Loucy (cell line): ENCODE data around the gene IDH1.

Source experiments
- H2AFZ ChIP-seq: fragments of 200-600 bp; sonication (generic); 2 replicates; pipeline ENCODE4 v1.6.0; 2016; ENCODE audit warnings: antibody characterized with exemption, mild to moderate bottlenecking, low read length, moderate library complexity
- H3F3A ChIP-seq: fragments of 200-600 bp; 2 replicates; pipeline ENCODE4 v1.6.0; 2016; ENCODE audit warnings: antibody characterized with exemption, low read depth, mild to moderate bottlenecking
- H3K27me3 ChIP-seq: fragments of 200-600 bp; sonication (generic); 2 replicates; pipeline ENCODE4 v1.6.1; 2014; ENCODE audit warnings: low read length, mild to moderate bottlenecking; ENCODE audit not compliant: insufficient read depth, poor library complexity, severe bottlenecking
- H3K36me3 ChIP-seq: fragments of 200-600 bp; sonication (generic); 2 replicates; pipeline ENCODE4 v1.6.1; 2016; ENCODE audit warnings: low read length; ENCODE audit not compliant: insufficient read depth
- H3K4me1 ChIP-seq: fragments of 200-600 bp; sonication (generic); 2 replicates; pipeline ENCODE4 v1.5.1; 2014; ENCODE audit warnings: low read length, mild to moderate bottlenecking; ENCODE audit not compliant: insufficient read depth, poor library complexity, severe bottlenecking
- H3K4me2 ChIP-seq: fragments of 200-600 bp; sonication (generic); 2 replicates; pipeline ENCODE4 v1.6.0; 2014; ENCODE audit warnings: antibody characterized with exemption, low read length, low read depth, mild to moderate bottlenecking; ENCODE audit not compliant: poor library complexity, severe bottlenecking
- H3K4me3 ChIP-seq: fragments of 200-600 bp; sonication (generic); 2 replicates; pipeline ENCODE4 v1.5.1; 2014; ENCODE audit warnings: low read length, mild to moderate bottlenecking, mixed read lengths; ENCODE audit not compliant: poor library complexity, severe bottlenecking
- H3K79me2 ChIP-seq: fragments of 200-600 bp; sonication (generic); 2 replicates; pipeline ENCODE4 v1.6.1; 2014; ENCODE audit warnings: low read length; ENCODE audit not compliant: insufficient read depth
- H3K9ac ChIP-seq: fragments of 200-600 bp; sonication (generic); 2 replicates; pipeline ENCODE4 v1.6.0; 2014; ENCODE audit warnings: mild to moderate bottlenecking, low read depth, low read length, moderate library complexity; ENCODE audit not compliant: poor library complexity, severe bottlenecking
- H3K9me2 ChIP-seq: fragments of 200-600 bp; sonication (generic); replicated peaks from 2 replicates; pipeline ENCODE4 v1.6.1; 2016; ENCODE audit warnings: low read depth, low read length, mixed read lengths
- H3K9me3 ChIP-seq: fragments of 200-600 bp; sonication (generic); 2 replicates; pipeline ENCODE4 v1.6.1; 2014; ENCODE audit warnings: mild to moderate bottlenecking, antibody characterized with exemption, low read length, low read depth; ENCODE audit not compliant: insufficient read depth
- H4K20me1 ChIP-seq: fragments of 200-600 bp; sonication (generic); 2 replicates; pipeline ENCODE4 v1.6.0; 2014; ENCODE audit warnings: antibody characterized with exemption, low read length, mild to moderate bottlenecking; ENCODE audit not compliant: insufficient read depth, poor library complexity, severe bottlenecking
- CTCF ChIP-seq: fragments of 200-600 bp; sonication (generic); conservative IDR thresholded peaks from 2 replicates; pipeline ENCODE4 v1.5.1; 2014; ENCODE audit warnings: mild to moderate bottlenecking, antibody characterized with exemption, low read length
- EZH2phosphoT487 ChIP-seq: fragments of 200-600 bp; IDR thresholded peaks from 2 replicates; pipeline ENCODE4 v1.6.1; 2018; ENCODE audit warnings: antibody characterized with exemption, mild to moderate bottlenecking, moderate library complexity, borderline replicate concordance

Gene IDH1

DNA sequence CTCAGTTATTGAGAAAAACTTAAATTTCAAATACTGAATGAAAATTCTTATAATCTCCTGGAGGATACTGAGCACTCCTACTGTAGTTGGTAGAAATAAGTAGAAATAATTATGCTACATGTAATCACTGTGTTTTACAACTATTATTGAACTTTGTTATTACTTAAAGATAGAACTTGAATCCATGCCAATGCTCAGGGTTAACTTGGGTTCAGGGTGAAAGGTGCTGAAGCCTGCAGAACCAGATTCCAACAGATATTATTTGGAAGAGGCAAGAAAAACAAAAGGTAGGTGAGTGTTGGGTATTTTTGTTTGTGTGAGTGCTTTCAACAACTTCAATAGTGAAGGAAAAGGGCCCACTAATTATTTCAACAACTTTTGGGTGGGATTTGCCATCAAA lies 10.4 kb downstream of the IDH1 start:
- H3K9me3 ChIP-seq, result no peaks in the 10 kb centered on the region
- H3K79me2 ChIP-seq, result peaks cover 19% of the 10 kb centered on the region
- H3K9me2 ChIP-seq, result no peaks in the 10 kb centered on the region
- H3K4me2 ChIP-seq, result no peak overlapping the region
- H3K9ac ChIP-seq, result no peak overlapping the region
- peaks cover 30% of the 10 kb centered on the region for H3K4me1 ChIP-seq
- H4K20me1 ChIP-seq, result peaks cover 6% of the 10 kb centered on the region
- no peaks in the 10 kb centered on the region for H3F3A ChIP-seq
- no peaks in the 10 kb centered on the region for H3K27me3 ChIP-seq
- no peak overlapping the region for H3K4me3 ChIP-seq
- H2AFZ ChIP-seq, result no peak overlapping the region
- H3K36me3 ChIP-seq, result peaks cover 79% of the 10 kb centered on the region
- TF ChIP-seq EZH2phosphoT487 (no peak), CTCF (no peak)

- no peak overlapping the region for H3K4me2 ChIP-seq
- no peak overlapping the region for H2AFZ ChIP-seq
- H3K4me3 ChIP-seq, result no peak overlapping the region
- no peaks in the 10 kb centered on the region for H3F3A ChIP-seq
- no peak overlapping the region for H3K9ac ChIP-seq
- H3K9me2 ChIP-seq, result no peaks in the 10 kb centered on the region
- no peaks in the 10 kb centered on the region for H3K27me3 ChIP-seq
- no peaks in the 10 kb centered on the region for H4K20me1 ChIP-seq
- no peaks in the 10 kb centered on the region for H3K79me2 ChIP-seq
- no peaks in the 10 kb centered on the region for H3K9me3 ChIP-seq
- TF ChIP-seq EZH2phosphoT487 (no peak), CTCF (no peak)
- no peaks in the 10 kb centered on the region for H3K4me1 ChIP-seq
- peaks cover 72% of the 10 kb centered on the region for H3K36me3 ChIP-seq
Measured at GRCh38 chr2:208240619-208241209, 14.2 kb downstream of the IDH1 start.

DNA sequence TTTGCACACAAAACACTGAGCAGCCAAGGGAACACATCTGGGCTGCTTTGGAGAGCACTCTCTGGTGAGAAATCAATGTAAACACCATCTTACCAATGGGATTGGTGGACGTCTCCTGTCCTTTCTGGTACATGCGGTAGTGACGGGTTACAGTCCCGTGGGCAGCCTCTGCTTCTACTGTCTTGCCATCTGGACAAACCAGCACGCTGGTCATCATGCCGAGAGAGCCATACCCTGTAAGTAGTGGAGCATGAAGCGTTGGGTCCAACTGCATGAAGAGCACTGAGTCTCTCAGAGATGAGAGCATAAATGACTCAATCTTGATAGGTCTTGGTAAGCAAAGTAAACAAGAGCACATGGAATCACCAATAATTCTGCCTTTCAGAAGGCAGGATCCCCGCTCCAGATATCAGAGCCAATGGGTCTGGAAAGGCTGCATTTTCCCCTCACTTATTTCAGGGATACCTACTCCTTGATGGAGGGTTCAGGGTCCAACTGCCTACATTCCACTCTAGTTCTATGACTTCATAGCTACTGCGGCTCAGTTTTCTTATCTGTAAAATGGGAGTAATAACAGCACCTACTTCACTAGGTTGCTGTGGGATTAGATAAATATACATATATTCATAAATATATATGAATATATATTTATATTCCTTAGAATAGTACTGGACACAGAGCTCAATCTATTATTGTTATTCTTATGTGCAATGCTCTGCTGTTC lies 14.9 kb downstream of the IDH1 start:
- Histone ChIP-seq H3K79me2 (no peaks in the 10 kb centered on the region), H3K36me3 (peaks cover 65% of the 10 kb centered on the region), H3K4me3 (no peak overlapping the region), H3K4me1 (no peaks in the 10 kb centered on the region), H3K4me2 (no peak overlapping the region), H2AFZ (no peak overlapping the region), H3K9ac (no peak overlapping the region), H4K20me1 (no peaks in the 10 kb centered on the region), H3K9me3 (no peaks in the 10 kb centered on the region), H3F3A (no peaks in the 10 kb centered on the region), H3K27me3 (no peaks in the 10 kb centered on the region), H3K9me2 (no peaks in the 10 kb centered on the region)
- TF ChIP-seq CTCF (no peak), EZH2phosphoT487 (no peak)
